Effector memory CD8-positive, alpha-beta T cell (primary cell): ENCODE measurements around the gene ARHGAP8.
"Not testable (repeated sequence)": the region's sequence is repeated elsewhere in the genome, so short reads cannot be mapped to it uniquely, and the experiment has no call there.

ENCODE experiments used
- ATAC-seq: fragments of 150-1000 bp; cut with Tn5 transposase; replicated peaks from 2 replicates; pipeline ENCODE4 v1.10.0; 2021; ENCODE audit warnings: mild to moderate bottlenecking, moderate library complexity
- DNase-seq, 3 experiments: peaks; one replicate each; pipeline ENCODE4 v3.0.0; 2021
- H3K27ac Mint-ChIP-seq, 2 donors: one replicate each; pipeline ENCODE4 v1.8.0; 2022; ENCODE audit warnings: mild to moderate bottlenecking in 2 of 2, mixed read lengths in 2 of 2, moderate library complexity in 2 of 2
- H3K27me3 Mint-ChIP-seq, 2 donors: one replicate each; pipeline ENCODE4 v1.8.0; 2022; ENCODE audit warnings: mixed read lengths in 2 of 2
- H3K36me3 Mint-ChIP-seq: one replicate; pipeline ENCODE4 v1.8.0; 2022; ENCODE audit warnings: mild to moderate bottlenecking, moderate library complexity, mixed read lengths; ENCODE audit not compliant: insufficient read depth
- H3K4me1 Mint-ChIP-seq, 2 donors: one replicate each; pipeline ENCODE4 v1.8.0; 2022; ENCODE audit warnings: low read depth in 2 of 2, mixed read lengths in 2 of 2
- H3K4me3 Mint-ChIP-seq, 2 donors: one replicate each; pipeline ENCODE4 v1.8.0; 2022; ENCODE audit warnings: mild to moderate bottlenecking in 2 of 2, mixed read lengths in 2 of 2, moderate library complexity in 2 of 2
- H3K9me3 Mint-ChIP-seq, 2 donors: one replicate each; pipeline ENCODE4 v1.8.0; 2022; ENCODE audit warnings: mixed read lengths in 2 of 2

The ARHGAP8 gene

GRCh38 chr22:44737406-44738346 is 14.7 kb upstream of the ARHGAP8 start:
- Mint-ChIP-seq H3K4me1 (peaks cover 6 to 13% of the 10 kb centered on the region in 2 donors), H3K27ac (peak overlapping the region in 1 of 2 donors; percentile 75), H3K9me3 (no peaks in the 10 kb centered on the region), H3K27me3 (no peaks in the 10 kb centered on the region), H3K36me3 (peaks cover 39% of the 10 kb centered on the region), H3K4me3 (no peak overlapping the region)
- no peak for DNase-seq
- no peak for ATAC-seq

- Mint-ChIP-seq H3K4me1 (peaks cover 6 to 12% of the 10 kb centered on the region in 2 donors), H3K36me3 (peaks cover 40% of the 10 kb centered on the region), H3K4me3 (no peak overlapping the region), H3K9me3 (no peaks in the 10 kb centered on the region), H3K27ac (peak overlapping the region in 1 of 2 donors; percentile 75), H3K27me3 (no peaks in the 10 kb centered on the region)
- ATAC-seq (no peak), DNase-seq (no peak)
Measured at GRCh38 chr22:44738347-44738715, 14.0 kb upstream of the ARHGAP8 start.

- DNase-seq: no peak
- Mint-ChIP-seq H3K4me3 (no peak overlapping the region), H3K36me3 (peaks cover 42% of the 10 kb centered on the region), H3K9me3 (no peaks in the 10 kb centered on the region), H3K4me1 (peaks cover 6 to 13% of the 10 kb centered on the region in 2 donors), H3K27ac (peak overlapping the region in 1 of 2 donors; percentile 75), H3K27me3 (no peaks in the 10 kb centered on the region)
- ATAC-seq: no peak
Measured at GRCh38 chr22:44739024-44739423, 13.4 kb upstream of the ARHGAP8 start.

- H3K4me1 Mint-ChIP-seq: peaks cover 6 to 11% of the 10 kb centered on the region in 2 donors
- not testable (repeated sequence) for H3K4me3 Mint-ChIP-seq, H3K27ac Mint-ChIP-seq, ATAC-seq, H3K9me3 Mint-ChIP-seq, H3K27me3 Mint-ChIP-seq, DNase-seq
- H3K36me3 Mint-ChIP-seq: peaks cover 42% of the 10 kb centered on the region
Measured at GRCh38 chr22:44739666-44740065, 12.7 kb upstream of the ARHGAP8 start.

GRCh38 chr22:44740307-44740706 is 12.1 kb upstream of the ARHGAP8 start:
- H3K4me1 Mint-ChIP-seq: peaks cover 6 to 14% of the 10 kb centered on the region in 2 donors
- no peaks in the 10 kb centered on the region for H3K27me3 Mint-ChIP-seq
- ATAC-seq (no peak), DNase-seq (no peak)
- H3K36me3 Mint-ChIP-seq: peaks cover 38% of the 10 kb centered on the region
- no peaks in the 10 kb centered on the region for H3K9me3 Mint-ChIP-seq
- H3K4me3 Mint-ChIP-seq: no peak overlapping the region
- H3K27ac Mint-ChIP-seq: peak overlapping the region in 1 of 2 donors; percentile 6

GRCh38 chr22:44741929-44742328 is 10.4 kb upstream of the ARHGAP8 start:
- ATAC-seq (no peak), DNase-seq (no peak)
- Mint-ChIP-seq H3K27me3 (no peaks in the 10 kb centered on the region), H3K27ac (no peak overlapping the region), H3K4me1 (peaks cover 0 to 9% of the 10 kb centered on the region in 2 donors), H3K9me3 (no peaks in the 10 kb centered on the region), H3K4me3 (no peak overlapping the region), H3K36me3 (peaks cover 31% of the 10 kb centered on the region)

- H3K4me3 Mint-ChIP-seq: no peak overlapping the region
- peaks cover 29% of the 10 kb centered on the region for H3K36me3 Mint-ChIP-seq
- no peak overlapping the region for H3K27ac Mint-ChIP-seq
- peaks cover 0 to 9% of the 10 kb centered on the region in 2 donors for H3K4me1 Mint-ChIP-seq
- H3K9me3 Mint-ChIP-seq: no peaks in the 10 kb centered on the region
- ATAC-seq (no peak), DNase-seq (no peak)
- no peaks in the 10 kb centered on the region for H3K27me3 Mint-ChIP-seq
Measured at GRCh38 chr22:44743247-44743646, 9.1 kb upstream of the ARHGAP8 start.

- no peaks in the 10 kb centered on the region for H3K9me3 Mint-ChIP-seq
- ATAC-seq: no peak
- DNase-seq: no peak
- no peak overlapping the region for H3K4me3 Mint-ChIP-seq
- no peak overlapping the region for H3K27ac Mint-ChIP-seq
- peaks cover 0 to 6% of the 10 kb centered on the region in 2 donors for H3K4me1 Mint-ChIP-seq
- H3K36me3 Mint-ChIP-seq: peaks cover 26% of the 10 kb centered on the region
- H3K27me3 Mint-ChIP-seq: no peaks in the 10 kb centered on the region
Measured at GRCh38 chr22:44743804-44744211, 8.6 kb upstream of the ARHGAP8 start.

- DNase-seq (no peak), ATAC-seq (no peak)
- no peak overlapping the region for H3K4me3 Mint-ChIP-seq
- H3K27me3 Mint-ChIP-seq: peaks cover 10 to 11% of the 10 kb centered on the region in 2 donors
- no peaks in the 10 kb centered on the region for H3K9me3 Mint-ChIP-seq
- no peak overlapping the region for H3K27ac Mint-ChIP-seq
- H3K4me1 Mint-ChIP-seq: peaks cover 0 to 6% of the 10 kb centered on the region in 2 donors
- peaks cover 11% of the 10 kb centered on the region for H3K36me3 Mint-ChIP-seq
Measured at GRCh38 chr22:44745853-44746789, 6.3 kb upstream of the ARHGAP8 start.

- H3K27ac Mint-ChIP-seq, H3K4me3 Mint-ChIP-seq, DNase-seq, H3K36me3 Mint-ChIP-seq, H3K9me3 Mint-ChIP-seq, H3K4me1 Mint-ChIP-seq, ATAC-seq: not testable (repeated sequence)
- peaks cover 13 to 22% of the 10 kb centered on the region in 2 donors for H3K27me3 Mint-ChIP-seq
Measured at GRCh38 chr22:44747784-44748127, 4.6 kb upstream of the ARHGAP8 start.

- Mint-ChIP-seq H3K4me1 (peaks cover 4 to 9% of the 10 kb centered on the region in 2 donors), H3K36me3 (peaks cover 7% of the 10 kb centered on the region), H3K27me3 (peaks cover 20 to 30% of the 10 kb centered on the region in 2 donors), H3K4me3 (no peak overlapping the region), H3K27ac (no peak overlapping the region), H3K9me3 (no peaks in the 10 kb centered on the region)
- no peak for DNase-seq
- ATAC-seq: no peak
Measured at GRCh38 chr22:44748524-44748923, 3.9 kb upstream of the ARHGAP8 start.

- Mint-ChIP-seq H3K36me3 (peaks cover 7% of the 10 kb centered on the region), H3K27me3 (peaks cover 40 to 49% of the 10 kb centered on the region in 2 donors), H3K9me3 (no peaks in the 10 kb centered on the region), H3K4me1 (peaks cover 6 to 8% of the 10 kb centered on the region in 2 donors), H3K27ac (no peak overlapping the region), H3K4me3 (peak overlapping the region in 1 of 2 donors; percentile 10)
- ATAC-seq (no peak), DNase-seq (no peak)
Measured at GRCh38 chr22:44750481-44750880, 1.9 kb upstream of the ARHGAP8 start.

- Mint-ChIP-seq H3K27ac (no peak overlapping the region), H3K4me1 (peaks cover 8% of the 10 kb centered on the region in 2 donors), H3K27me3 (peaks cover 65 to 78% of the 10 kb centered on the region in 2 donors), H3K9me3 (no peaks in the 10 kb centered on the region), H3K4me3 (peak overlapping the region; percentile 73 to 77), H3K36me3 (peaks cover 3% of the 10 kb centered on the region)
- DNase-seq (no peak), ATAC-seq (no peak)
Measured at GRCh38 chr22:44753189-44754042, 1.0 kb downstream of the ARHGAP8 start.
